GM18498 (cell line): Measurements from ENCODE around the gene SYN1.
"Not testable (repeated sequence)": the region's sequence is repeated elsewhere in the genome, so short reads cannot be mapped to it uniquely, and the experiment has no call there.

Experiments used
- ATAC-seq: cut with Tn5 transposase; IDR thresholded peaks from one replicate; pipeline ENCODE4 v1.9.1; 2021; ENCODE audit warnings: mild to moderate bottlenecking, moderate library complexity; ENCODE audit not compliant: unreplicated experiment

The SYN1 gene

DNA sequence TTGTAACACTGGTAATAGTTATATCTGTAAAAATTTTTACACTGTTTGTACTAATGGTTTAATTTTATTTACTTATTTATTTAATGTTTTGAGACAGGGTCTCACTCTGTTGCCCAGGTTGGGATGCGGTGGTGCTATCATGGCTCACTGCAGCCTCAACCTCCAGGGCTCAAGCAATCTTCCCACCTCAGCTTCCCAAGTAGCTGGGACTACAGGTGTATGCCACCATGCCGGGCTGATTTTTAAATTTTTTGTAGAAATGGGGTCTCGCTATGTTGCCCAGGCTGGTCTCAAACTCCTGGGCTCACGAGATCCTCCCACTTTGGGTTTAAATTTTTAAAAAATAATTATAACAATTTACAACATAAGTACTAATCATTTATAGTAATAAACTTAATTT is 16.5 kb downstream of the SYN1 start:
- not testable (repeated sequence) for ATAC-seq

DNA sequence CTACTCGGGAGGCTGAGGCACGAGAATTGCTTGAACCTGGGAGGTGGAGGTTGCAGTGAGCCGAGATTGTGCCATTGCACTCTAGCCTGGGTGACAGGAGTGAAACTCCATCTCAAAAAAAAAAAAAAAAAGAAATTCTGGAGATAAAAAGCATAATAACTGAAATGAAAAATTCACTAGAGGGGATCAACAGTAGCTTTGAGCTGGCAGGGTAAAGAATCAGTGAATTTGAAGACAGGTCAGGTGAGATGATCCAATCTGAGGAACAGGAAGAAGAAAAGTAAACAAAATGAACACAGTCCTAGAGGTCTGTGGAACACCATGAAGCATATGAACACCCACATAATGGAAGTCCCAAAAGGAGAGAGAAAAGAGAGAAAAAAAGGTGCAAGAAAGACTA is 22.4 kb downstream of the SYN1 start:
- no peak for ATAC-seq

DNA sequence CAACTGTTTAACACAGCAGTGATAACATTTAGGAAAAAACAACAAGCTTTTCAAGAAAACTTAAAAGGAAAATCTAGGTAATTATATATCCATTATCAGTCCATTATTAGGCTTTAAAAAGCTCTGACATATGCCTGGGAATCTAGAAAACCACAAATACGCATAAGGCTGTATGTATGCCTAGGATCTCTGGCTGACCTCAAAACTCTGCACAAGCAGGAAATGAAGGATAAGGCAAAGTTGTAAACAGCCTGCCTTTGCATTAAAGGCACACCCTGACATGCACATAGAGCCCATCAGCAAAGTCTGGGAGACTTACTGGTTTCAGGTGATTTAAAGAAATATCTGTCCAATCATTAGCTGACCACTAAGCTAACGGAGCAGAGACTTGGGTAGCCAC is 23.4 kb downstream of the SYN1 start:
- ATAC-seq = no peak

DNA sequence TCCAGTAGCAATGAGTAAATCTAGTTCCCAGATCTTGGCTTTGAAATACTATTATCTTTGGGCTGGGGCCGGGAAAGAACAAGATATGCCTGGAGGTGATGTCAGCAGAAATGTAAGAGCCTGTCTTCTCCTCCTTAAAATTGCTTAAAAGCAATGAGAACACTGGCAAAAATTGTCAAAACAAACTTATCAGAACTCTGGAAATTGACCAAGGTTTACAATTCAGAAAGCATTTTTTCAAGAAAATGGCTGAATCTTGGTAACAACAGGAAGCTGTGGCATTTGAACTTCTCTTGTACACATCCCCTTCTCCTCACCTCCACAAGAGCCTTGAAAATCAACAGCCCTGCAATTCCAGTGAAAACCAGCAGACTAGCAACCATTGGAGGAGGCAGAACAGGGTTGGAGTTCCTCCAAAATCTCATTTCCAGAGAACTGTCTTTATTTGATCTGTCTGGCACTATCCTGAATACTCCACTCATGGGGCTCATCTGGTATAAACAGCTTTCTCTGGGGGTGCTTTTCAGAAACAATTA is 23.9 kb downstream of the SYN1 start:
- no peak for ATAC-seq

DNA sequence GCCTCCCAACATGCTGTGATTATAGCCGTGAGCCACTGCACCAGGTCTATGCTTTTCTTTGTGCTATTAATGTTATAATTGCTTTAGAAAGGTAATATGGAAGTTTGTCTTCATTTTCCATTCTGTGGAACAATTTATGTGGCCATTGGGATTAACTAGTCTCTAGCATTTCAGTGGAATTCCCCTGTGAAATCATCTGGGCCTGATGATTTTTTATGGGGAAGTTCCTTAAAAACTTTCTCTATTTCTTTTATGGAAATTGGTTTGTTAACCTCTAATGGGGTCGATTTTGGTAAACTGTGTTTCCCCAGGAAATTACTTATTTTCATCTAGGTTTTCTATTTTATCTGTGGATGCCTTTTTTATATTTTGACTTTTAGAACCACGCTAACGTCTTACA is 26.1 kb downstream of the SYN1 start:
- ATAC-seq = no peak

DNA sequence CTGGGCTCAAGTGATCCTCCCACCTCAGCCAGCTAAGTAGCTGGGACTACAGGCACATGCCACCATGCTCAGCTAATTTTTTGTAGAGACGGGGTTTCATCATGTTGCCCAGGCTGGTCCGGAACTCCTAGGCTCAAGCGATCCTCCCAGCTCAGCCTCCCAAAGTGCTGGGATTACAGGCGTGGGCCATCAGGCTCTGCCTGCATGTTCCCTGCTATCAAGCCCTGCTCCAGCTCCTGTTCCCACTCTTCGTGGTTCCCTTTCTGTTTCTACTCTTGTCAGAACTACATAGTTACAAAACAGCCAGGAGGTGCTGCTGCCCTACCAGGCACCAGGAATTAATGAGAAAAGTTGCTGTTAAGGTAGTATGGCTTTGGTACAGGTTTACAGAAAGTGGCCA is 28.7 kb downstream of the SYN1 start:
- no peak for ATAC-seq

DNA sequence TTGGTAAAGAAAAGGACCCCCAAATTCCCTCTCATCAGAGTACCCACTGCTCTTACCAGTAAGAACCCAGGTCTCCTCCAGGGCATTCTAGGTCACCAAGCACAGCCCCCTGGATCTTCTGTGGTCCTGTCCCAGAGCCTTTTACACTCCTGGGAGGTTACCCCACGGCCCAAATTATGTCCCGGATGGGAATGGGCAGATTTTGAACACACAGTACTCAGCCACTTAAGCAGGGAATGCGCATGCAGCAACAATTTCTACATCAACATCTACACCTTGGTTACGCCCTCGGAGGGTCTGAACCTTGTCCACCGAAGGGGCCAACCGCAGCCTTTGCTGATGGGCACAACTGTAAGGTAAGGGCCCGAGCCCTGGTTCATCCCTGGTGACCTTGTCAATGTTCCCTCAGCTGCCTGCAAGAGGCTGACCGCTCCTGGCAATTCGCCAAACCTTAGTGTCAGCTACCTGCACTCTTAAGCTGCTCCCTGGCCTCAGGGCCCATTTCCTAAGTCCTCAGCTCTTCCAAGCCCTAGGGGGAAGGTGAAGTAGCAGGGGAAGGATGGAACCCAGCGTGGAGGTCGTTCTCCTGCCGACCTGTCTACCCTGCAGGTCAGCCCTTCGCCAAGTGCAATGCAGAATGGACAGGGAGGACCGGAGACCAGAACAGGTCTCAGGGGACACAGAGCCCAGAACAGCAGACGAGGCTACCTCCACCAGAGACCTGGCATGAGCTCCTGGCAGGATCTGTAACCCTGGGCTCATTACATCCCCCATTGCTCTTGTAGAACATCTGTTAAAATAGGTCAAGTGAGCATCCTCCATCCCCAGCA is 31.5 kb downstream of the SYN1 start:
- no peak for ATAC-seq

DNA sequence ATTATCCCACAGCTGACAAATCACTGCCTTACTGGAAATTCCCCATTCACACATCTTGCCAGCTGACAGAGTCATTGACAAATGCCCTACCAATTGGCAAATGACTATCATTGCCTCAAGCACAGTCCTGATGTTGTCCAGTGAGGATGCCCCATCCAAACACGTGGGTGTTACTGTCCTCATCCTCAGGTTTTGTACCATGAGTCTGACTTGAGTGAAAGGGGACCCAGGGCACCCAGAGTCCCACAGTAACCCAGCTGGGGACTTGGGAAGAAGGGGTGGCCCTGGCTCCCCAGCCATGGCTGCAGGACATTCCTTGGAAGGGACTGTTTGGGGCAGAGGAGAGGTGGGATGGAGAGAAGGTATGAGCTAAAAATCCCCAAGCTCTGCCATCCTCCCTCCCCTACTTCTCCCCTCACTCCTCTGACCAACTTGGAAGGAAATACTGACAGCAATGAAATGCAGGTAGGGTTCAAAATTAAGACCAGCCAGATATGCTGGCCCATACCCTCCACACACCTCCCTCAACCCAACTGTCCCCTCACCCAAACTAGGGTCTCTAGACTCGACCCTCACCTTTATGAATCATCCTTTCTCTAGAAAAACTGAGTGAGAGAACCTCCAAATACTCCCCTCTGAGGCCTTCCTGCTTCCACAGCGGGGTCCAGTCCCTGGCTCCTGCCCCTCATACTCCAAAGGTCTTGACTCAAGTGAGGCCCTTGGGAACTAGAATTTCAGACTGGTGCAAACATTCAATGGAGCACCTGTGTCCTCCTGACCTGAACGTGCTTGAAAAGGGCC is 32.4 kb downstream of the SYN1 start:
- ATAC-seq = no peak

DNA sequence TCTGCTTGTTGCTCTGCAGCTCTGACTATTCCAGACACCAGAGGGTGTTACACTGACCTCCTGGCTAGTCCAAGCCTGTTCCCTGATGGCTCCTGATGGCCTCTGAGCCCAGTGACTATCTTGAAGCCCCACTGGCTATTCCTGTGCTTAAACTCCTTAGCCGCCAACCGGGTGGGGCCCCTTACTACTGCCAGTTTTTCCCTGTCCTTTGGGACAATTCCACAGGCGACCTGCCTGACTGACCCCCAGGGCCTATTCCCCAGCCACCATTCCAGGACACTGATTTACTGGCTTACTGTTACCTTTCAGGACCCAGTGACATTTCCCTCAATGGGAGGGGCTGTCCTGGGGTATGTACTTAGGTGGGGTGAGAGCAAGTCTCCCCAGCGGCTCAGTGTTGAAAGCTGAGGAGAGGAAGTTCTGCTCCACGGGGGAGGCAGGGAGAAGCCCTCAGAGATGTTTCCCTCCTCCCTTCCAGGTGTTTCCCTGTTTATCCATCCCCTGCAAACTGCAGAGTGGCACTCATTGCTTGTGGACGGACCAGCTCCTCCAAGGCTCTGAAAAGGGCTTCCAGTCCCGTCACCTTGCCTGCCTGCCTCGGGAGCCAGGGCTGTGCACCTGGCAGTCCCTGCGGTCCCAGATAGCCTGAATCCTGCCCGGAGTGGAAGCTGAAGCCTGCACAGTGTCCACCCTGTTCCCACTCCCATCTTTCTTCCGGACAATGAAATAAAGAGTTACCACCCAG is 33.4 kb downstream of the SYN1 start:
- no peak for ATAC-seq

DNA sequence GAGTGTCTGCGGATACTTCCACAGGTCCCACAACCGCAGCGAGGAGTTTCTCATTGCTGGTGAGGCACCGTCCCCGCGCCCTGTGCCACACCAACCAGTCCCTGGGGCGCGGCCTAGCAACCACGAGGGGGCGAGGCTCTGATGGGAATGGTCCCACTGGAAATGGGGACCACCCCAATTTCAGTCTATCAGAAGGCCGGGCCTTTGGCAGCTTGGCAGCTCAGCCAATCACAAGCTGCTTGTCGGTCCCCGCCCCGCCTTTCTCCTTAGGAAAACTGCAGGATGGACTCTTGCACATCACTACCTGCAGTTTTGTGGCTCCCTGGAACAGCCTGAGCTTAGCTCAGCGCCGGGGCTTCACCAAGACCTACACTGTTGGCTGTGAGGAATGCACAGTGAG is 34.4 kb downstream of the SYN1 start:
- no peak for ATAC-seq

DNA sequence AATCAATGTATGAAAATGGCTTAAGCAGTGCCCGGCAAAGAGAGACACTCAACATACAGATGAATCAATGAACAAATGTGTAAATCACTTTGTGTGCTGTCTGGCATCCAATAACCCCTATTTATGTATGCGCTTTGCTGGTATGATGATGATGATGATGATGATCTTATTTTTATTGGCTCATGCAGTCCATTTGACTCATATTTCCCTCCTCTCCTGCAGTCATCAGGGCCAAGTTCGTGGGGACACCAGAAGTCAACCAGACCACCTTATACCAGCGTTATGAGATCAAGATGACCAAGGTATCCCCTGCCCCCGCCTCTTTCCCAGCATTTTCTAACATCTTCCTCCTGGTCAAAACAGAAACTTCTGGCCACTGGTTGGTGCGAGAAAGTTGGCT is 34.9 kb downstream of the SYN1 start:
- no peak for ATAC-seq

DNA sequence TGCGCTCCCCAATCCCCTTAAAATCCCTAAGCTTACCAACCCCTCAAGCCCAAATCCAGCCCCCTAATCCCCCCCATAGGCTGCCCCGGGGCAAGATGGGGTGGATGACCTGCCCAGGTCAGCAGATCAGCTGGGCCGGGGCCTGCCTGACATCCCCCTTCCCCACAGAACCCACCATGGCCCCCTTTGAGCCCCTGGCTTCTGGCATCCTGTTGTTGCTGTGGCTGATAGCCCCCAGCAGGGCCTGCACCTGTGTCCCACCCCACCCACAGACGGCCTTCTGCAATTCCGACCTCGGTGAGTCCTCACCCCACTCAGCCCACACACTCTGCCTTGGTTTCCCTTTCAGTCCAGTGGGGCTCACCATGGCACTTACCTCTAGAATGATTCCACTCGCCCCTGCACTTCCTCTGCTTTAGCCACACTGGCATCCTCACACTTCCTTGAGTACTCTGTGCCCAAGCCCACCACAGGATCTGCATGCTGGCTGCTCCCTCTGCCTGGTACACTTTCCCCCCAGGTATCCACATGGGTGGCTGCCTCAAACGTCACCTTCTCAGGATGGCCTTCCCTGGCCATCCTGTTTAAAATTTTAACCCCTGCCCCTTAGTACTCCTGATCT is 36.3 kb downstream of the SYN1 start:
- ATAC-seq = no peak

DNA sequence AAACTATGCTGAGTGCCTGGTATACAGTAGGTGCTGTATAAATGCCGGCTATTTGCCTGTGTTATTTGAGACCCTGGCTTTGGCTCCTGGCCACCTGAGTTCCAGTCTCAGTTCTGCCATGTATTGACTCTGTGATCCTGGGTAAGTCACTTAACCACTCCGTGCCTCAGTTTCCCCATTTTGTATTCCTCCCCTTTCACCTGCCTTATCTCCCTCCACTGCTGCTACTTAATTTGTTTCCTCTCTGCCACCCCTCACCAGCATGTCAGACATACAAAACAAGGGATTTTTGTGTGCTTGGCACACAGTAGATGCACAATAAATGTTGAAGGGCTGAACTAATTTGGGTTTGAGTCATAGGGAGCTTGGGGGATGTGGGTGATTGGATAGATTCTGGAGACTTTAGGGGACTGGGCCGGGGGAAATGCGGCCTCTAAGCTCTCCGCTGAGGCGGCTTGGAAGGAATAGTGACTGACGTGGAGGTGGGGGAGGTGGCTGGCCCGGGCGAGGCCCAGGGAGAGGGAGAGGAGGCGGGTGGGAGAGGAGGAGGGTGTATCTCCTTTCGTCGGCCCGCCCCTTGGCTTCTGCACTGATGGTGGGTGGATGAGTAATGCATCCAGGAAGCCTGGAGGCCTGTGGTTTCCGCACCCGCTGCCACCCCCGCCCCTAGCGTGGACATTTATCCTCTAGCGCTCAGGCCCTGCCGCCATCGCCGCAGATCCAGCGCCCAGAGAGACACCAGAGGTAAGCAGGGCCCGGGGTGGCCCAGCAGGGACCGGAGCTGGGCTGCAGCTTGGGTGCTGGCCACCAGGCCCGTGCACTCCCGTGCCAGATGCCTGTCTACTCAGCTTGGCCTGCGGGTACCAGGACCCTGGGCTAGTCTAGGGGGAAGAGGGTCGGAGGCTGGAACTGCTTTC is 37.7 kb downstream of the SYN1 start, which contains the start of gene TIMP1:
TIMP1 (plus strand) TSS at position 706 of the 917 bp plus-strand sequence. CDS start 980 bp downstream, outside the sequence.
- ATAC-seq = peak; percentile 89

DNA sequence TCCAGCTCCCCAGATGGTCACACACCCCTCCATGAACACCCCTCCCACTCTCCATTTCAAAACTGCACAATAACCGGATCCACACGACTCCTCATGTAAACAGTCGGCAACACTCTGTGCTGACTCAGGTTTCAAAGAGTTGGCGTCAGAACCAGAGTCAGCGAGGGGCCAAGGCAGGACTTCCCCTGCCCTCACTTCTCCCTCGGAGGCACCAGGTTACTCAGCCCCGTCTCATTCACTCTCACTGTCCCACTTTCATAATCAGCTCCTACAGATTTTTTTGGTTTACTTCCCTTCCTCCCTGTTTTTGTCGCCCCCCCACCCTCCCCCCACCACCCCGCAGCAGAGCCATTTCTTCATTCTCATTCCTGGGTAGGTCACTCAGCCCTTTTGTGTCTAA is 40.1 kb downstream of the SYN1 start:
- no peak for ATAC-seq

DNA sequence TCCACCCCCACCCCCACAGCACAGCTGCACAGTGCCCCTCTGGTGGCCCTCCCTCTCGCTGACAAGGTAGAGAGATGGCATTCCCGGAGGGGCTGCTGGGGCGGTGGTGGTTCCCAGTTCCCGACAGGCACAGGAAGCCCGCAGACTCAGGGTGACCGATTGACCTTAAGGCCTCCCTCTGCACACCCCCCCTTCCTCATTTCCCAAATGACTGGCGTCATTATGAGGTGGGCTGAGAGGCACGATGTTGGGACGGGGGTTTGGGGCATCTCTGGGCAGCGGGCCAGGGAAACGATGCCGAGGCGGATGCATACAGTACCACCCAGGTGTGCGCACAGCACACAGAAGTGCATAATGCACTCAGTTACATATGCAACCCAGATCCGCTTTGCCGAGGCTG is 41.0 kb downstream of the SYN1 start:
- no peak for ATAC-seq

DNA sequence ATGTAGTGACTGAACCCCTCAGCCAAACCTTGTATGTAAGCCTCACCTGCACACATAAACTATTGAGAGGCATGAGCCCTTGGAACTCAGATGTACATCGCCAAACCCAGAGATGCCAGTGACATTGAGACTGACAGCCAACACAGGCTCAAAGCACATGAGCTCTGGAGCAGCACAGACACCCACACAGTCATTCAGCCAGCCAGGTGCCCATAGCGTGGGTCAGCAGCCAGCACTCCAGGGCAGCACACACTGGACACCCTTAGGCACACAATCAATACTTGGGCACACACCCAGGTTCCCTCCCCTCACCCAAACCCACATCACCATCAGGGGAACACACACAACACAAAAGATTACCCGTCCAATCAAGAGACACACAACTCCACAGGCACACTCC is 41.8 kb downstream of the SYN1 start:
- ATAC-seq = no peak

DNA sequence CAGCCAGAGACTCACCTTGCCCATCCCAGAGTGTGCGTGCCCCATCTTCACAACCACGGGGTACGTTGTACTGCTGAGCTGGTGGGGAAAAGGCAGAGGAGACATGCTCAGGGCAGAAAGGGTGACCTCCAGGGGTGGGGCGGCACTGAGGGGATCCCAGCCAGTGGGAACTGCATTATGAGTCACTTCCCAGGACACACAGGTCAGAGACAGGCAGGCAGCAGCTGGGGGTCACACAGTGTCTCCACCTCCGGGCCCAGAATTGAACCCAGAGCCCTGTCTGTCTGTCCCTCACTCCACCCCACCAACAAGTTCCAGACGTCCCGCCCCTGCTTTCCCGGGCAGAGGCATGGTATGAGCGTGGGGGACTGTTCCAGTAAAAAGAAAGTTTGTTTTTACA is 42.2 kb downstream of the SYN1 start:
- ATAC-seq = no peak

DNA sequence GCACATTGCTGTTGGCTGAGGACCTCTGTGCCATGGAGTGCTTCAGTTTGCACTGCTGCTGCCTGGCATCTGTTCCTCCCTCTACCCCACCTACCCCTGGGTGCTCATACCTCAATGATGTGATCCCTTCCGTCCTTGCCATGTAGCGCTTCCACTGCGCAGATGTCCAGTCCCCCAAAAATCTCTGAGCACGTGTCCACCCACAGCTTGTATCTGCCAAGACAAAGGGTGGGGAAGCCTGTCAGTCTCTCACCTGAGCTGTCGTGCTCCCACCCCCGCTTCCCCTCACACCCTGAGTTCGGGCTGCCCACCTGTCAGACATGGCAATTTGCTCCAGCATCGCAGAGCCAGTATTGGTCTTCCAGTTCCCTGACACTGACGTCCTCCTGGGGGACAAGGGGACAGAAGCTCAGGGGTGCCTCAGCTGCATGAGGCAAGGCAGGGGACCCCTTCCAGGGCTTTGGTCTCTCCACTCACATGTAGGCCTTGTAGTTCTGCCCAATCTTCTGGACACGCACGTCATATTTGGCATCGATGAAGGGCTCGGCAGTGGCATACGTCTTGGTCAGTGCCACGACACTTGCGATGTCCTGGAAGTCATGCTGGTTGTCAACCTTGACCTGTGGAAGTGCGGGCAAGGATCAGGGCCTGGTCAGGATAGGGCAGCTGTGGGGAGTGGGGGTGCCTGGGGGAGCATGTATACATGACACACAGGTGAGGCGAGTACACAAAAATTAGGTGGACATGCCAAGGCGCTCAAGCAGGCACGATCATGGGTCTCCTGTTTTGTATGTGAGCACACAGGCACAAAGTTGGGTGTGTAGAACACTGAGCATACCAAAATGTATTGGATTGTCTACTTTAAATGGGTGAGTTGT is 43.4 kb downstream of the SYN1 start:
- ATAC-seq = no peak
